SK-N-SH (cell line): ENCODE results near the gene LRFN4. TPM values are rescaled to one million over a fixed set of nuclear protein-coding genes. Genes with fewer than 3 reads are reported as not detected.

ENCODE experiments used
- CTCF ChIA-PET: fragments of 300-600, 350-600 bp; formaldehyde crosslinking; extraction: SDS; loops from one replicate; lab custom pipeline; 2021; lab: Yijun Ruan, JAX
- POLR2A ChIA-PET: fragments of 350-600 bp; sonication (Branson Sonifier 250); formaldehyde crosslinking; extraction: SDS; loops from one replicate; lab custom pipeline; 2020; ENCODE audit warnings: antibody characterized with exemption, inconsistent platforms; lab: Yijun Ruan, JAX
- DNase-seq: peaks from one replicate; pipeline ENCODE4 v3.0.0; 2012
- H2AFZ ChIP-seq: fragments of 200-600 bp; sonication (generic); 2 replicates; pipeline ENCODE4 v1.8.1; 2016; ENCODE audit warnings: antibody characterized with exemption, mild to moderate bottlenecking, low read depth
- H3F3A ChIP-seq: fragments of 200-600 bp; sonication (generic); replicated peaks from 2 replicates; pipeline ENCODE3; 2016; ENCODE audit warnings: antibody characterized with exemption, mild to moderate bottlenecking; ENCODE audit not compliant: insufficient read depth
- H3K27ac ChIP-seq, 2 experiments: fragments of 200-500 bp in 1 of 2; fragments of 200-600 bp in 1 of 2; sonication (Bioruptor generic) in 1 of 2; sonication (generic), shearing (Covaris generic) in 1 of 2; 2 replicates each; pipeline versions ENCODE4 v1.5.1 to v1.6.1; 2014 to 2016; ENCODE audit warnings: low read depth in 2 of 2, inconsistent platforms in 1 of 2, low read length in 1 of 2, mild to moderate bottlenecking in 1 of 2, mixed read lengths in 1 of 2
- H3K27me3 ChIP-seq: fragments of 200-600 bp; sonication (generic), shearing (Covaris generic); 2 replicates; pipeline ENCODE4 v1.6.1; 2016; ENCODE audit warnings: mixed run types; ENCODE audit not compliant: insufficient read depth
- H3K36me3 ChIP-seq, 2 experiments: fragments of 200-500 bp in 1 of 2; fragments of 200-600 bp in 1 of 2; sonication (Bioruptor generic) in 1 of 2; sonication (generic) in 1 of 2; replicated peaks in 1 of 2; 2 replicates each; pipeline versions ENCODE3 to v1.5.1; 2014 to 2016; ENCODE audit warnings: low read length in 1 of 2, mild to moderate bottlenecking in 1 of 2; ENCODE audit not compliant: insufficient read depth in 2 of 2, control insufficient read depth in 1 of 2
- H3K4me1 ChIP-seq, 2 experiments: fragments of 200-500 bp in 1 of 2; fragments of 200-600 bp in 1 of 2; sonication (Bioruptor generic) in 1 of 2; sonication (generic), shearing (Covaris generic) in 1 of 2; 2 replicates each; pipeline versions ENCODE4 v1.5.1 to v1.6.1; 2014 to 2016; ENCODE audit warnings: low read depth in 1 of 2, low read length in 1 of 2, mixed run types in 1 of 2; ENCODE audit not compliant: insufficient read depth in 2 of 2, control insufficient read depth in 1 of 2
- H3K4me2 ChIP-seq: fragments of 200-600 bp; sonication (generic), shearing (Covaris generic); 2 replicates; pipeline ENCODE4 v1.6.1; 2017; ENCODE audit warnings: mixed run types
- H3K4me3 ChIP-seq, 2 experiments: fragments of 200-500 bp in 1 of 2; fragments of 200-600 bp in 1 of 2; sonication (Bioruptor generic) in 1 of 2; sonication (generic), shearing (Covaris generic) in 1 of 2; 2 replicates each; pipeline versions ENCODE4 v1.5.1 to v1.8.1; 2014 to 2016; ENCODE audit warnings: low read depth in 2 of 2, inconsistent platforms in 1 of 2, low read length in 1 of 2, mild to moderate bottlenecking in 1 of 2, mixed read lengths in 1 of 2, moderate library complexity in 1 of 2
- H3K79me2 ChIP-seq: fragments of 200-600 bp; sonication (generic); 2 replicates; pipeline ENCODE4 v1.8.1; 2017; ENCODE audit warnings: mild to moderate bottlenecking; ENCODE audit not compliant: insufficient read depth
- H3K9ac ChIP-seq: fragments of 200-600 bp; sonication (generic); 2 replicates; pipeline ENCODE4 v1.6.1; 2017; ENCODE audit warnings: mixed run types
- H3K9me2 ChIP-seq: fragments of 200-600 bp; sonication (generic); 2 replicates; pipeline ENCODE4 v1.6.1; 2017; ENCODE audit warnings: mixed run types
- H3K9me3 ChIP-seq: fragments of 200-600 bp; sonication (generic); 2 replicates; pipeline ENCODE4 v1.6.1; 2017; ENCODE audit warnings: mixed run types, mild to moderate bottlenecking, moderate library complexity
- H4K20me1 ChIP-seq: fragments of 200-600 bp; sonication (generic); 2 replicates; pipeline ENCODE4 v1.6.1; 2017; ENCODE audit warnings: mild to moderate bottlenecking, mixed run types; ENCODE audit not compliant: insufficient read depth
- CHD2 ChIP-seq: fragments of 150-350 bp; IDR thresholded peaks from 2 replicates; pipeline ENCODE4 v1.6.1; 2018; ENCODE audit warnings: low read length; ENCODE audit not compliant: partially characterized antibody
- ELF1 ChIP-seq: IDR thresholded peaks from 2 replicates; pipeline ENCODE4 v1.4.0; 2012
- EZH2phosphoT487 ChIP-seq: fragments of 200-600 bp; sonication (generic); IDR thresholded peaks from 2 replicates; pipeline ENCODE4 v1.6.1; 2017; ENCODE audit warnings: low read depth, mixed run types, mild to moderate bottlenecking, antibody characterized with exemption, moderate library complexity, borderline replicate concordance
- FOSL2 ChIP-seq: IDR thresholded peaks from 2 replicates; pipeline ENCODE4 v1.4.0; 2012; ENCODE audit warnings: low read depth, mild to moderate bottlenecking, moderate library complexity, borderline replicate concordance
- FOXM1 ChIP-seq: IDR thresholded peaks from 2 replicates; pipeline ENCODE4 v1.4.0; 2012; ENCODE audit warnings: low read depth, mild to moderate bottlenecking
- GABPA ChIP-seq: IDR thresholded peaks from 2 replicates; pipeline ENCODE4 v1.4.0; 2012; ENCODE audit warnings: low read depth, mild to moderate bottlenecking
- GATA2 ChIP-seq: sonication (generic); formaldehyde crosslinking; IDR thresholded peaks from 2 replicates; pipeline ENCODE4 v1.5.0; 2020; ENCODE audit warnings: mild to moderate bottlenecking, missing genetic modification reagents
- JUND ChIP-seq: IDR thresholded peaks from 2 replicates; pipeline ENCODE4 v1.4.0; 2012
- MEF2A ChIP-seq: IDR thresholded peaks from 2 replicates; pipeline ENCODE4 v1.4.0; 2012; ENCODE audit warnings: low read depth, borderline replicate concordance
- NFIC ChIP-seq: IDR thresholded peaks from 2 replicates; pipeline ENCODE4 v1.4.0; 2012; ENCODE audit warnings: borderline replicate concordance
- NRF1 ChIP-seq: IDR thresholded peaks from 2 replicates; pipeline ENCODE4 v1.6.1; 2012; ENCODE audit warnings: low read depth, mild to moderate bottlenecking, low read length
- POLR2AphosphoS5 ChIP-seq: IDR thresholded peaks from 2 replicates; pipeline ENCODE4 v1.6.1; 2012; ENCODE audit warnings: low read depth, low read length
- RAD21 ChIP-seq: IDR thresholded peaks from 2 replicates; pipeline ENCODE4 v1.6.1; 2012; ENCODE audit warnings: mild to moderate bottlenecking, low read length
- RCOR1 ChIP-seq: fragments of 150-350 bp; IDR thresholded peaks from 2 replicates; pipeline ENCODE4 v1.6.1; 2017; ENCODE audit warnings: antibody characterized with exemption, low read length
- RFX5 ChIP-seq: IDR thresholded peaks from 2 replicates; pipeline ENCODE4 v1.6.1; 2012; ENCODE audit warnings: mild to moderate bottlenecking, improper control_type of control experiment, low read length
- SMC3 ChIP-seq: IDR thresholded peaks from 2 replicates; pipeline ENCODE4 v1.6.1; 2012; ENCODE audit warnings: low read depth, low read length, improper control_type of control experiment
- TAF1 ChIP-seq: IDR thresholded peaks from 2 replicates; pipeline ENCODE4 v1.6.1; 2012; ENCODE audit warnings: low read depth, mild to moderate bottlenecking, low read length, moderate library complexity, borderline replicate concordance
- TCF12 ChIP-seq: IDR thresholded peaks from 2 replicates; pipeline ENCODE4 v1.4.0; 2012
- TEAD4 ChIP-seq: IDR thresholded peaks from 2 replicates; pipeline ENCODE4 v1.4.0; 2012; ENCODE audit warnings: mild to moderate bottlenecking, borderline replicate concordance; ENCODE audit not compliant: insufficient read depth
- YY1 ChIP-seq: IDR thresholded peaks from 2 replicates; pipeline ENCODE4 v1.4.0; 2012; ENCODE audit warnings: low read depth, mild to moderate bottlenecking
- WGBS: methylation state at CpG from one replicate; pipeline ENCODE4 v1.1.6; 2017; ENCODE audit warnings: low lambda C conversion rate; 5-methylcytosine and 5-hydroxymethylcytosine counted together
- polyA plus RNA-seq, 3 experiments: library from polyadenylated mRNA; depleted of rRNA; stranded (reverse); fragments of >200 nt; gene quantifications; 2 replicates each; pipeline ENCODE4 v1.2.3, GENCODE V29; 2012
- TF ChIP-seq, protein P1 (sequence below): IDR thresholded peaks from 2 replicates; pipeline ENCODE4 v1.4.0; 2012; ENCODE audit warnings: low read depth, borderline replicate concordance
- TF ChIP-seq, protein P2 (sequence below): IDR thresholded peaks from 2 replicates; pipeline ENCODE4 v1.6.1; 2012; ENCODE audit warnings: mild to moderate bottlenecking, low read depth, low read length, moderate library complexity

LRFN4 gene
- polyA plus RNA-seq, 1 of the 3 experiments (the other 2 are of a cell fraction) = 15.9 TPM

DNA sequence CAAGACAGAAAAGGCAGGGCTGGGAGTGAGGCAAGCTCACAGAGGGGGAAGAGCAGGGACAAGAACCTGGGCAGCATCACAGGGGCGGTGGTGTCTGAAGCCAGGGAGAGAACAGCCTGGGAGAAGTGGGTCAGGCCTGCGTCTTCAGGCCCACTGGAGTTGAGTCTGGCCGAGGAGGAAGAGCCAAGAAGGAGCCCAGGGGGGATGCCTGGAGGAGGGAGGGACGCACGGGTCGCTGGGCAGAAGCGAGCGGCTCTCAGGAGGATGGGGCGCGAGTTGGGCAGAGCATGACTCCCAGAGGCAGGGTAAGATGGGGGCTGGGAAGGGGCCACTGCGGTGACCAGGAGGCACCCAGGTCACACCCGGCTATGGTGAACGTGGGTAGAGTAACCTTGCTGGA is 18.5 kb downstream of the LRFN4 start:
- TF ChIP-seq YY1 (no peak), TAF1 (no peak), GABPA (no peak), POLR2AphosphoS5 (no peak), NFIC (no peak), CHD2 (no peak), FOSL2 (no peak), JUND (no peak), EZH2phosphoT487 (no peak), SMC3 (no peak), RAD21 (no peak)
- TF ChIP-seq, protein P1, sequence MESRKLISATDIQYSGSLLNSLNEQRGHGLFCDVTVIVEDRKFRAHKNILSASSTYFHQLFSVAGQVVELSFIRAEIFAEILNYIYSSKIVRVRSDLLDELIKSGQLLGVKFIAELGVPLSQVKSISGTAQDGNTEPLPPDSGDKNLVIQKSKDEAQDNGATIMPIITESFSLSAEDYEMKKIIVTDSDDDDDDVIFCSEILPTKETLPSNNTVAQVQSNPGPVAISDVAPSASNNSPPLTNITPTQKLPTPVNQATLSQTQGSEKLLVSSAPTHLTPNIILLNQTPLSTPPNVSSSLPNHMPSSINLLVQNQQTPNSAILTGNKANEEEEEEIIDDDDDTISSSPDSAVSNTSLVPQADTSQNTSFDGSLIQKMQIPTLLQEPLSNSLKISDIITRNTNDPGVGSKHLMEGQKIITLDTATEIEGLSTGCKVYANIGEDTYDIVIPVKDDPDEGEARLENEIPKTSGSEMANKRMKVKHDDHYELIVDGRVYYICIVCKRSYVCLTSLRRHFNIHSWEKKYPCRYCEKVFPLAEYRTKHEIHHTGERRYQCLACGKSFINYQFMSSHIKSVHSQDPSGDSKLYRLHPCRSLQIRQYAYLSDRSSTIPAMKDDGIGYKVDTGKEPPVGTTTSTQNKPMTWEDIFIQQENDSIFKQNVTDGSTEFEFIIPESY = no peak
- TF ChIP-seq, all 33 proteins: peak for 0
- no peaks in the 10 kb centered on the region for H3K79me2 ChIP-seq
- H3K9me2 ChIP-seq = no peaks in the 10 kb centered on the region
- no peaks in the 10 kb centered on the region for H3F3A ChIP-seq
- H4K20me1 ChIP-seq = no peaks in the 10 kb centered on the region
- ChIA-PET POLR2A (interaction anchor here (0.5 kb wide), 1 partner anchor 80 kb away, joined by 5 read pairs; no protein-coding TSS in a partner anchor), CTCF (interaction anchor here (0.9 to 1.0 kb wide), 2 partner anchors 8 to 100 kb away, joined by 3 read pairs; partner anchors contain the start of gene C11orf86)
- no peaks in the 10 kb centered on the region for H3K36me3 ChIP-seq
- H3K4me1 ChIP-seq = peaks cover 0 to 20% of the 10 kb centered on the region in 2 experiments; a peak in 1 of 4 replicates
- no peak overlapping the region for H2AFZ ChIP-seq
- no peaks in the 10 kb centered on the region for H3K27me3 ChIP-seq
- DNase-seq = no peak
- WGBS = 93% methylated on average over 12 of the region's 13 CpGs
- H3K4me3 ChIP-seq = no peak overlapping the region
- no peak overlapping the region for H3K27ac ChIP-seq
- no peaks in the 10 kb centered on the region for H3K9me3 ChIP-seq
- no peak overlapping the region for H3K4me2 ChIP-seq
- no peak overlapping the region for H3K9ac ChIP-seq

DNA sequence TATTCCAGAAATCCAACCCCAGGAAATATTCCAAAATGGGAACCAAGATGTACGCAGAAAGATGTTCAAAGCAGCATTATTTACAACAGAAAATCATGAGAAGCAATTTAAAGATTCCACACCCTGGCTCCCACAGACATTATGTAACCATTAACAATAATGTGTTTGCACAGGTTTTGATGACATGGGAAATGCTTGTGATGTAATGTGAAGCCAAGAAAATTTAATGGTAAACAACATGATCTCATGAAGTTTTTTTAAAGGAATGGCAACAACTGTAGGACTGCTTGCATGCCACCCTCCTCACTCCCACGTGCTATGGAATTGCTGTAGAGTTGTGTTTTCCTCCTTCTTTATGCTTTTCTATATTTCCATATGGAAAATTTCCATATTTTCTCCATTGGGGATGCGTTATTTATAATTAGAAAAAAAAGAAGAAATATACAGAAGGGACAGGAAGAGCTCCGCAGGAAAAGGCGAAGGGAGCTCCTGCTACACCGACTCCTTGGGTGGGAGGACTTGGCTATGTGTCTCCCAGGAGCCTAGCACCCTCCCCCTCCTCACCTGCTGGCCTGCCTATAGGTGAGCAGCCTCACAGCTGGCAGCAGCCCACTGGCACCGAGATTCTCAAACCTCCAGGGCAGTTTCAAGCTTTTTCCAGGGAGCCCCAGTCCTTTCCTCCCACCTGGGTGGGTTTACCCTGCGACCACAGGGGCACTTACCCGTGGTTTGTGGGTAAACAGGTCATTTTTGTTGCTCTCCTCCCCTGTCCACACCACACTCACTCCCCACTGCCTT is 20.9 kb downstream of the LRFN4 start:
- Histone ChIP-seq H3K4me1 (peaks cover 0 to 40% of the 10 kb centered on the region in 2 experiments; a peak in 2 of 4 replicates), H3K79me2 (no peaks in the 10 kb centered on the region), H3K4me3 (no peak overlapping the region), H4K20me1 (no peaks in the 10 kb centered on the region), H2AFZ (no peak overlapping the region), H3K9me2 (no peaks in the 10 kb centered on the region), H3F3A (no peaks in the 10 kb centered on the region), H3K4me2 (no peak overlapping the region), H3K9me3 (no peaks in the 10 kb centered on the region), H3K36me3 (no peaks in the 10 kb centered on the region), H3K9ac (no peak overlapping the region), H3K27ac (no peak overlapping the region), H3K27me3 (no peaks in the 10 kb centered on the region)
- POLR2A ChIA-PET = no interaction called here
- CTCF ChIA-PET = interaction anchor here (1.0 to 1.6 kb wide), 4 partner anchors 8 to 184 kb away, joined by 3 to 5 read pairs (median 3); no protein-coding TSS in a partner anchor
- DNase-seq = no peak
- 88% methylated on average over 8 of the region's 9 CpGs for WGBS
- TF ChIP-seq, protein P2, sequence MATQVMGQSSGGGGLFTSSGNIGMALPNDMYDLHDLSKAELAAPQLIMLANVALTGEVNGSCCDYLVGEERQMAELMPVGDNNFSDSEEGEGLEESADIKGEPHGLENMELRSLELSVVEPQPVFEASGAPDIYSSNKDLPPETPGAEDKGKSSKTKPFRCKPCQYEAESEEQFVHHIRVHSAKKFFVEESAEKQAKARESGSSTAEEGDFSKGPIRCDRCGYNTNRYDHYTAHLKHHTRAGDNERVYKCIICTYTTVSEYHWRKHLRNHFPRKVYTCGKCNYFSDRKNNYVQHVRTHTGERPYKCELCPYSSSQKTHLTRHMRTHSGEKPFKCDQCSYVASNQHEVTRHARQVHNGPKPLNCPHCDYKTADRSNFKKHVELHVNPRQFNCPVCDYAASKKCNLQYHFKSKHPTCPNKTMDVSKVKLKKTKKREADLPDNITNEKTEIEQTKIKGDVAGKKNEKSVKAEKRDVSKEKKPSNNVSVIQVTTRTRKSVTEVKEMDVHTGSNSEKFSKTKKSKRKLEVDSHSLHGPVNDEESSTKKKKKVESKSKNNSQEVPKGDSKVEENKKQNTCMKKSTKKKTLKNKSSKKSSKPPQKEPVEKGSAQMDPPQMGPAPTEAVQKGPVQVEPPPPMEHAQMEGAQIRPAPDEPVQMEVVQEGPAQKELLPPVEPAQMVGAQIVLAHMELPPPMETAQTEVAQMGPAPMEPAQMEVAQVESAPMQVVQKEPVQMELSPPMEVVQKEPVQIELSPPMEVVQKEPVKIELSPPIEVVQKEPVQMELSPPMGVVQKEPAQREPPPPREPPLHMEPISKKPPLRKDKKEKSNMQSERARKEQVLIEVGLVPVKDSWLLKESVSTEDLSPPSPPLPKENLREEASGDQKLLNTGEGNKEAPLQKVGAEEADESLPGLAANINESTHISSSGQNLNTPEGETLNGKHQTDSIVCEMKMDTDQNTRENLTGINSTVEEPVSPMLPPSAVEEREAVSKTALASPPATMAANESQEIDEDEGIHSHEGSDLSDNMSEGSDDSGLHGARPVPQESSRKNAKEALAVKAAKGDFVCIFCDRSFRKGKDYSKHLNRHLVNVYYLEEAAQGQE = no peak
- TF ChIP-seq NRF1 (no peak), TCF12 (no peak), FOSL2 (no peak), EZH2phosphoT487 (no peak), FOXM1 (no peak), GATA2 (CRISPR knock-in tag) (no peak), TEAD4 (no peak), MEF2A (no peak), ELF1 (no peak), RFX5 (no peak), RCOR1 (no peak)
